ENCODE data around the gene ITPR2.

Gene ITPR2

GRCh38 chr12:26566186-26566585 lies 266.8 kb downstream of the ITPR2 start:
- no peak for DNase-seq (ENCODE audit: low read depth)

GRCh38 chr12:26564391-26564790 lies 268.6 kb downstream of the ITPR2 start:
- peak; percentile 11 for DNase-seq (ENCODE audit: low read depth)

GRCh38 chr12:26563552-26563951 lies 269.4 kb downstream of the ITPR2 start:
- no peak for DNase-seq (ENCODE audit: low read depth)

GRCh38 chr12:26557326-26557725 lies 275.7 kb downstream of the ITPR2 start:
- no peak for DNase-seq (ENCODE audit: low read depth)

- DNase-seq (ENCODE audit: low read depth), result no peak
These were observed 276.1 kb downstream of the ITPR2 start for GRCh38 chr12:26556916-26557315.

- no peak for DNase-seq (ENCODE audit: low read depth)
These were observed 277.9 kb downstream of the ITPR2 start for GRCh38 chr12:26555139-26555538.

GRCh38 chr12:26554332-26554731 lies 278.7 kb downstream of the ITPR2 start:
- DNase-seq (ENCODE audit: low read depth), result no peak

GRCh38 chr12:26551385-26551784 lies 281.6 kb downstream of the ITPR2 start:
- no peak for DNase-seq (ENCODE audit: low read depth)

GRCh38 chr12:26548227-26548626 lies 284.8 kb downstream of the ITPR2 start:
- DNase-seq (ENCODE audit: low read depth), result no peak

- no peak for DNase-seq (ENCODE audit: low read depth)
These were observed 286.3 kb downstream of the ITPR2 start for GRCh38 chr12:26546535-26547314.

- no peak for DNase-seq (ENCODE audit: low read depth)
These were observed 293.9 kb downstream of the ITPR2 start for GRCh38 chr12:26539131-26539530.

GRCh38 chr12:26537651-26538050 lies 295.3 kb downstream of the ITPR2 start:
- DNase-seq (ENCODE audit: low read depth), result no peak

- no peak for DNase-seq (ENCODE audit: low read depth)
These were observed 295.9 kb downstream of the ITPR2 start for GRCh38 chr12:26537126-26537525.

- DNase-seq (ENCODE audit: low read depth), result no peak
These were observed 297.2 kb downstream of the ITPR2 start for GRCh38 chr12:26535826-26536225.

GRCh38 chr12:26534071-26534470 lies 298.9 kb downstream of the ITPR2 start:
- no peak for DNase-seq (ENCODE audit: low read depth)

- no peak for DNase-seq (ENCODE audit: low read depth)
These were observed 299.8 kb downstream of the ITPR2 start for GRCh38 chr12:26533211-26533610.

- DNase-seq (ENCODE audit: low read depth), result no peak
These were observed 302.5 kb downstream of the ITPR2 start for GRCh38 chr12:26530461-26530860.

- DNase-seq (ENCODE audit: low read depth), result no peak
These were observed 304.1 kb downstream of the ITPR2 start for GRCh38 chr12:26528943-26529342.

- no peak for DNase-seq (ENCODE audit: low read depth)
These were observed 305.3 kb downstream of the ITPR2 start for GRCh38 chr12:26527682-26528081.

- DNase-seq (ENCODE audit: low read depth), result peak; percentile 41
These were observed 308.0 kb downstream of the ITPR2 start for GRCh38 chr12:26524862-26525465.

GRCh38 chr12:26523708-26524150 lies 309.3 kb downstream of the ITPR2 start:
- peak; percentile 62 for DNase-seq (ENCODE audit: low read depth)

GRCh38 chr12:26520869-26521268 lies 312.1 kb downstream of the ITPR2 start:
- DNase-seq (ENCODE audit: low read depth), result no peak

- peak; percentile 3 for DNase-seq (ENCODE audit: low read depth)
These were observed 312.9 kb downstream of the ITPR2 start for GRCh38 chr12:26520109-26520508.

- DNase-seq (ENCODE audit: low read depth), result no peak
These were observed 313.5 kb downstream of the ITPR2 start for GRCh38 chr12:26519462-26519861.
